HG02763 (cell line): Measurements from ENCODE around the gene HOXA1.
A peak's percentile ranks its signal among the peaks of the same experiment; 100 is the strongest.

Experiments used
- ATAC-seq: cut with Tn5 transposase; IDR thresholded peaks from one replicate; pipeline ENCODE4 v1.9.1; 2021; ENCODE audit warnings: mild to moderate bottlenecking, moderate library complexity; ENCODE audit not compliant: unreplicated experiment

HOXA1 gene

GRCh38 chr7:27106181-27106900 is 10.5 kb upstream of the HOXA1 start:
- ATAC-seq = no peak

- ATAC-seq = no peak
Measured at GRCh38 chr7:27105301-27106031, 9.7 kb upstream of the HOXA1 start.

GRCh38 chr7:27104341-27105058 is 8.7 kb upstream of the HOXA1 start:
- ATAC-seq = no peak

GRCh38 chr7:27103489-27104226 is 7.9 kb upstream of the HOXA1 start:
- no peak for ATAC-seq

GRCh38 chr7:27102581-27103442 is 7.0 kb upstream of the HOXA1 start, which contains the start of gene HOXA2:
Gene HOXA2 (minus strand): TSS chr7:27102683. CDS start chr7:27102500, 183 bp downstream.
- ATAC-seq = no peak

- ATAC-seq = no peak
Measured at GRCh38 chr7:27101957-27102580, 6.3 kb upstream of the HOXA1 start.

- no peak for ATAC-seq
Measured at GRCh38 chr7:27101171-27101956, 5.6 kb upstream of the HOXA1 start.

- ATAC-seq = no peak
Measured at GRCh38 chr7:27100694-27101170, 4.9 kb upstream of the HOXA1 start.

GRCh38 chr7:27099453-27100370 is 3.9 kb upstream of the HOXA1 start:
- ATAC-seq = no peak

- ATAC-seq = no peak
Measured at GRCh38 chr7:27098578-27099451, 3.0 kb upstream of the HOXA1 start.

- ATAC-seq = no peak
Measured at GRCh38 chr7:27097686-27098577, 2.1 kb upstream of the HOXA1 start.

GRCh38 chr7:27096768-27097514 is 1.1 kb upstream of the HOXA1 start:
- no peak for ATAC-seq

GRCh38 chr7:27095050-27095896 is 527 bp downstream of the HOXA1 start:
- peak; percentile 17 for ATAC-seq
